Spinal cord (tissue), 10 donors: Measurements from ENCODE around the gene UPK3A. TPM values are rescaled to one million over a fixed set of nuclear protein-coding genes. Genes with fewer than 3 reads are reported as not detected.

Experiments used
- DNase-seq, 6 donors: peaks; one replicate each; pipeline versions ENCODE4 v3.0.0 to v3.0.0-alpha.2; 2013 to 2015; ENCODE audit warnings: low spot score in 6 of 6, low read depth in 4 of 6
- H3K27ac ChIP-seq: one replicate; pipeline ENCODE4 v1.5.1; 2013; ENCODE audit warnings: low read depth, low read length, control low read depth
- H3K27me3 ChIP-seq: one replicate; pipeline ENCODE4 v1.6.1; 2013; ENCODE audit warnings: low read length; ENCODE audit not compliant: control insufficient read depth, insufficient read depth
- H3K36me3 ChIP-seq: one replicate; pipeline ENCODE4 v1.6.1; 2013; ENCODE audit warnings: low read length; ENCODE audit not compliant: control insufficient read depth, insufficient read depth
- H3K4me1 ChIP-seq: one replicate; pipeline ENCODE4 v1.6.1; 2013; ENCODE audit warnings: low read length; ENCODE audit not compliant: control insufficient read depth, insufficient read depth
- H3K4me3 ChIP-seq: one replicate; pipeline ENCODE4 v1.5.1; 2013; ENCODE audit warnings: low read depth, low read length, control low read depth
- H3K9me3 ChIP-seq: one replicate; pipeline ENCODE4 v1.6.1; 2013; ENCODE audit warnings: low read length; ENCODE audit not compliant: control insufficient read depth, insufficient read depth
- WGBS: methylation state at CpG from one replicate; pipeline ENCODE4 v1.1.5; 2013; ENCODE audit warnings: missing lambda C conversion rate; ENCODE audit not compliant: insufficient coverage; 5-methylcytosine and 5-hydroxymethylcytosine counted together
- polyA plus RNA-seq, 2 donors: library from polyadenylated mRNA; unstranded; fragments of 120-200 nt; gene quantifications; one replicate each; pipeline ENCODE4 v1.2.1, GENCODE V29; 2013; ENCODE audit not compliant: insufficient read length in 2 of 2
- total RNA-seq, 2 donors: library from RNA; depleted of rRNA in 1 of 2; stranded (reverse); fragments of 120-200 nt in 1 of 2; fragments of >200 nt in 1 of 2; gene quantifications; one replicate each; pipeline versions ENCODE4 v1.2.3 to v1.2.4, GENCODE V29; 2013 to 2014
- donor health status: healthy.

Gene UPK3A
- total and polyA plus RNA-seq, 4 donors: 0.28 to 0.42 TPM; not detected in 2

DNA sequence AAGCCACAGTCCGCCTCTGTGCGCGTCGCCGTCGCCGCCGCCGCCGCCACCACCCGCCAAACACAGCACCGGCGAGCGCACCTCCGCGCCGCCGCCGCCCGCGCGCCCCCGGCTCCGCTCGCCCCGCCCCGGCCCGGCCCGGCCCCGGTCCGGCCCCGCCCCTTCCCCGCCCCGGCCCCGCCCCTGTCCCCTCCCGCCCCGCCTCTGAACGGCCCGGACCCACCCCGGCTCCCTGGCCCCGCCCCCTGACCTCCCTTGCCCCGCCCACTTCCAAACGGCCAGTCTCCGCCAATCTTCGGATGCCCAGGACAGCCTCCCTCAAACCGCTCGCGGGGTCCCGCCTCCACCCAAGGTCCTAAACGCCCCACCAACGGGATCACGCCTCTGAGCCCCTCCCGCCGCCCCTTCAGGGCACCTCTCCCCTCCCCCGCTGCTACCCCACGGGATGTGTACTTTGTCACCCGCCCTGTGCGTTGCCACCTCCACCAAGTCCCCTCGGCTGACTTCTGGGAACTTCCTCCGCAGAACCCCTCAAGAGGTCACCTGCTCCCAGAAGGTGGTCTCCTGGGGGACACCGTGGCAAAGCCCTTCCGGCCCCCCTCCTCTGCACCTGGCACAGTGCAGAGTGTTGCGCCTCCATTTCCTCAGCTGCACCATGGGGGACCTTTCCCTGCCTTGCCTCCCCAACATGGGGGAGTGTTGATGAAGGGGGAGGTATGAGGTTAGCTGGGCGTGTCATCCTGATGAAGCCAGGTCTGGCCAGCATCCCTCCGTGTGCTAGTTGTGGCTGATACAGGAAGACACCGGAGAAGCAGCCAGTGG is 43.7 kb upstream of the UPK3A start, which contains the start of gene KIAA0930:
Gene KIAA0930, minus strand, starts transcription at position 85 of the 822 bp plus-strand sequence. CDS start 191 bp downstream, outside the sequence.
- 1% methylated on average over 33 of the region's 66 CpGs for WGBS
- H3K27ac ChIP-seq: peak within 1 kb of the TSS; percentile 40
- H3K4me1 ChIP-seq: peaks cover 56% of the 10 kb centered on the region
- peak in 3 of 6 donors; percentile 61 to 88 (median 81) for DNase-seq
- H3K9me3 ChIP-seq: no peaks in the 10 kb centered on the region
- peaks cover 23% of the 10 kb centered on the region for H3K36me3 ChIP-seq
- H3K4me3 ChIP-seq: peak within 1 kb of the TSS; percentile 68
- no peaks in the 10 kb centered on the region for H3K27me3 ChIP-seq

DNA sequence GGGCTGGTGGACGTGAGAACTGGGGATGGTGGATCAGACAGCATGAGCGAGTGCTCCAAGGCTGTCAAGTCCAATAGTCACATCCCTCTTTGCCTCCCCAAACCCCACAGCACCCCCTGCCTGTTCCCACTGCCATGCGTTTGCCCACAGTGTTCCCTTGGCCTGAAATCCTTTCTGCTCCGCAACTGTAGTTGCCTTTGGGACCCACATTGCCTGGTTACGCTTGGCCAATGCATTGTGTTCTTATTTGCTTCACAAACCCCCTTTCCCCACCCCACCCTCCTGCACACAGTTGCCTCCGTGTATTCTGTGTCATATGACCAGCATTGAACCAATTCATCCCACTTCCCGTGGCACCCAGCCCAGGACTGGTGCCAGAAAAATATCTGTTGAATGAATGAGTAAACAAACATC is 42.0 kb upstream of the UPK3A start:
- Histone ChIP-seq H3K4me1 (peaks cover 39% of the 10 kb centered on the region), H3K27ac (no peak overlapping the region), H3K36me3 (peaks cover 12% of the 10 kb centered on the region), H3K9me3 (no peaks in the 10 kb centered on the region), H3K4me3 (no peak overlapping the region), H3K27me3 (no peaks in the 10 kb centered on the region)
- 58% methylated on average over 4 of the region's 7 CpGs for WGBS
- DNase-seq: no peak

DNA sequence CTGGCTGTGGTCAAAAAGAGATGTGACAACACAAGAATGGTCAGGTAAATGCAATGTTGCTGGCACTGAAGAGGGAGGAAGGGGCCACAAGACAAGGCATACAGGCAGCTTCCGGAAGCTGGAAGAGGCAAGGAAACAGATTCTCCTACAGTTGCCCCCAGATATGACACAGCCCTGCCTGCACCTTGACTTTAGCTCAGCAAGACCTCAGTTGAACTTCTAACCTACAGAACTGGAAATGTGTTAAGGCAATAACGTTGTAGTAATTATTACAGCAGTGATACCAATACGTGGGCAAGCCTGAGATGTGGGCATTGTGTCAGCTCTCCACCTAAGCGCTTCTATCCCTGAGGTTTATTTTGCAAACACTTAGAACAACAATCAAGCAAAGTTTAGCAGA is 39.8 kb upstream of the UPK3A start:
- WGBS: 90% methylated on average over 2 of the region's 4 CpGs
- Histone ChIP-seq H3K27me3 (no peaks in the 10 kb centered on the region), H3K36me3 (no peaks in the 10 kb centered on the region), H3K4me3 (no peak overlapping the region), H3K27ac (no peak overlapping the region), H3K9me3 (no peaks in the 10 kb centered on the region), H3K4me1 (peaks cover 19% of the 10 kb centered on the region)
- DNase-seq: no peak

DNA sequence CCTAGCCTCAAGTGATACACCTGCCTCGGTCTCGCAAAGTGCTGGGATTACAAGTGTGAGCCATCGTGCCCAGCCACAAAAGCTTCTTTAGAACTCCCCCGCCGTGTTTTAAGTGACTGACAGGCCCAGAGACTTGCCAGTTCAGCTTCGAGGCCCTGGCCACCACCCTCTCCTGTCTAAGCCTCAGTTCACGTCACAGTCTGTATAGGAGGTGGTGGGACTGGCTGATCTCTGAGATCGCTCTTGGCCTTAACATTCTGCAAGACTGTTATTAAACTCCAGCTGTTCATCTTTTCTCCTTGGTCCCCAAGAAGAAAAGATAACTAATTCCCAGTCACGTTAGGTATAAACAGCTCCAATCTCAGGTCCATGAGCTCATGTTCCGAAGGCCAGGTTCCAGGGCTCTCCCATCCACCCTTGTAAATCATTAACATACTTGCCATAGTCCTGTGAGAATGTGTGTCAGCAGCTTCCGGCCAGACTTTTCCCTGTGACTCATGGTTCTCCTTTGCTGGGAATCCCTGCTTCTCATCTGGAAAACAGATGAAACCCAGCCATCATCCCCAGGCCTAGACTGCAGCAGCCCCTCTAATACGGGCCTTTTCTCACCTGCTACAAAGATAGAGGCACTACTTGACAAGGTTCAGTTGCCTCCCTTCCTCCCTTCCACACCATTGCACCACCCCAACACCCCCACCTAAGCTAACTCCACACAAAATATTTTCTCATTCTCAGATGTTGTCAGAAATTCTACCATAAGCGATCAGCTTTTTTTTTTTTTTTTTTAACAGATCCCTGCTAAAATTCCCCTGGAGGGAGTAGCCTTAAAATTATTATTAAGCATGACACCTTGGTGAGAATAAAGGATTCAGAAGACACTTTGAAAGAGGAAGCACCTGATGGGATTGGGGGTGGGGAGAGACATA is 38.4 kb upstream of the UPK3A start:
- H3K36me3 ChIP-seq: no peaks in the 10 kb centered on the region
- DNase-seq: no peak
- H3K9me3 ChIP-seq: no peaks in the 10 kb centered on the region
- H3K27ac ChIP-seq: no peak overlapping the region
- H3K4me3 ChIP-seq: no peak overlapping the region
- H3K27me3 ChIP-seq: no peaks in the 10 kb centered on the region
- 76% methylated on average over 6 of the region's 13 CpGs for WGBS
- peaks cover 10% of the 10 kb centered on the region for H3K4me1 ChIP-seq

DNA sequence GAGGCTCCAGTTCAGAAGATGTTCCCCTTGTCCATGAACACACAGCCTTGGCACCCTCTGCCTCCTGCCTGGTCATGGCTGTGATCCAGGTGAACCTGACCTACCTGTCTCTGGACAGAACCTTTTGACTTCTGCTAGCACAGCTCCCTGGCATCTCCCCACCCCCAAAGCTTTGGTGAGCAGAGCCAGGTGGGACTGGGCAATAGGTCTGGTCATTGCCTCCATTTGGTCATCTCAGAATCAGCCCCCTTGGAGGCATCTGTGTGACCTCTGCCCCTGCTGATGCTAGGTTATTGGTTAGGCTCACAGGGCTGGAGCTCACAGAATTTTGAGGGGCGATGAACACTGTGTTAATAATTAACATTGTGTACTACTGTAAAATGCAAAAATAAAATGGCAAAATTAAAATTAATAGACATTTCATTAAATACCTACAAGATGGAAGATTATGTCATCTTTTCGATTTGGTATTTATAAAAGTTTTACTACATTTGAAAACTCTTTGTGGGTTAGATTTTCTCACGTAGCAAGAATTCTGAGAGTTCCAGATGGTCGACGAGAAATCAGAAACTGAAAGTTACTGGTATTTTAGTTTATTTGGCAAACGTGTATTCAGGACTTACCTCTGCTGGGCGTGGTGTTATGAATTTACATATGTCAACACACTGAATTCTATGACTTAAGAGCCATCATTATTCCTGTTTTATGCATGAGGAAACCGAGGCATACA is 35.8 kb upstream of the UPK3A start:
- no peaks in the 10 kb centered on the region for H3K4me1 ChIP-seq
- no peaks in the 10 kb centered on the region for H3K9me3 ChIP-seq
- 60% methylated on average over 1 of the region's 8 CpGs for WGBS
- H3K27ac ChIP-seq: no peak overlapping the region
- no peak overlapping the region for H3K4me3 ChIP-seq
- no peaks in the 10 kb centered on the region for H3K27me3 ChIP-seq
- H3K36me3 ChIP-seq: no peaks in the 10 kb centered on the region
- no peak for DNase-seq

DNA sequence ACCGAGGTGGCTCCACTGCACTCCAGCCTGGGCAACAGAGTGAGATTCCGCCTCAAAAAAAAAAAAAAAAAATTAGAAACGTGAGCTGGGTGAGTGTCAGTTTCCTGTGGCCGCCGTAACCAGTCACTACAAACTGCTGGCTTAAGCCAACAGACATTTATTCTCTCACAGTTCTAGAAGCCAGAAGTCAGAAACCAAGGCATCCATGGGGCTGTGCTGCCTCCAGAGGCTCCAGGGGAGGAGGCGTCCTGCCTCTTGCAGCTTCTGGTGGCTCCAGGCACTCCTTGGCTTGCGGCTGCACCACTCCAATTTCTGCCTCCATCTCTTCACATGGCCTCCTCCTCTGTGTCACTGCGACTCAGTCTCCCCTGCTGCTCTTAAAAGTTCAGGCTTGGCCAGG is 32.9 kb upstream of the UPK3A start:
- Histone ChIP-seq H3K4me3 (no peak overlapping the region), H3K4me1 (no peaks in the 10 kb centered on the region), H3K27ac (no peak overlapping the region), H3K9me3 (no peaks in the 10 kb centered on the region), H3K36me3 (no peaks in the 10 kb centered on the region), H3K27me3 (no peaks in the 10 kb centered on the region)
- 100% methylated on average over 5 of the region's 8 CpGs for WGBS
- no peak for DNase-seq

DNA sequence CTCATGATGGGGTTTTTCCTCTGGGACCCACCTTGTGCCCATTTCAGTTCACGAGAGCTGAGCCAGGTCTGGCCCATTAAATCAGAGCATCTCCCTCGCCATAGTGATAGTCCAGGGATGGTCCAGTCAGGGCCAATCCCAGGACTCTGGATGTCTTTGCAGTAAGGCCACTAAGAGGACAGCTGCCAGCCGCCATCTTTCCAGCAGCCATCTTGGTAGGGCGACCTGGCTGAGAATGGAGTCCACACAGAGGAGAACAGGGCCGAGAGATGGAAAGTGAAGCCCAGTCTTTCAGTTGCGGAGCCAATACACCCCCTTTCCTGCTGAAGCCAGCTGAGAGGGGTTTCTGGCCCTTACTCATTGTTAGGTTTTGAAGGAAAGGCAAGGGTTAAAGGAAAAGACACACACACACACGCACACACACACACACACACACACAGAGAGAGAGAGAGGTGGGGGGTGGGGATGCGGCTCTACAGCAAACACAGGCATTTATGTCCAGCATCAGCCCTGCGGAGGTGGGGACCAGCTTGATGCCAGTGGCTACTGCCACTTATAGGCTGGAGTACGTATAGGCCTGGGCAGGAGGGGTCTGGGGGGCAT is 31.6 kb upstream of the UPK3A start:
- no peaks in the 10 kb centered on the region for H3K36me3 ChIP-seq
- no peaks in the 10 kb centered on the region for H3K27me3 ChIP-seq
- 87% methylated on average over 5 of the region's 10 CpGs for WGBS
- DNase-seq: no peak
- no peak overlapping the region for H3K27ac ChIP-seq
- H3K4me1 ChIP-seq: no peaks in the 10 kb centered on the region
- no peak overlapping the region for H3K4me3 ChIP-seq
- H3K9me3 ChIP-seq: no peaks in the 10 kb centered on the region

DNA sequence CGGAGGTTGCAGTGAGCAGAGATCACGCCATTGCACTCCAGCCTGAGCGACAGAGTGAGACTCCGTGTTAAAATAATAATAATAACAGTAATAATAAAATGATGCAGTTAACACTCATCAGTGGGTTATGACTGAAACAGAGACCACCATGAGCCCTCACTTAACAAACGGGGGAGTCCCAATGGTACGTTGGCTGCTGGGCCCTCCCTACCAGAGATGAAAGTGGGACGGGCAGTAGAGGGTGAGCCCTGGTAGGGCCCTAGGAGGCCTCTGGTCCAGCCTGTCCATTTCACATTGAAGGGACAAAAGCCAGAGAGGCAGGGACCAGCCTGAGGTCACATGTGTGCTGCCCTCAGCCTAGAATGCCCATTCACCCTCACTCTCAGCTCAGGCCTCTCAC is 30.4 kb upstream of the UPK3A start:
- Histone ChIP-seq H3K4me1 (no peaks in the 10 kb centered on the region), H3K9me3 (no peaks in the 10 kb centered on the region), H3K36me3 (no peaks in the 10 kb centered on the region), H3K27ac (no peak overlapping the region), H3K27me3 (no peaks in the 10 kb centered on the region), H3K4me3 (no peak overlapping the region)
- no peak for DNase-seq
- 93% methylated on average over 2 of the region's 7 CpGs for WGBS

DNA sequence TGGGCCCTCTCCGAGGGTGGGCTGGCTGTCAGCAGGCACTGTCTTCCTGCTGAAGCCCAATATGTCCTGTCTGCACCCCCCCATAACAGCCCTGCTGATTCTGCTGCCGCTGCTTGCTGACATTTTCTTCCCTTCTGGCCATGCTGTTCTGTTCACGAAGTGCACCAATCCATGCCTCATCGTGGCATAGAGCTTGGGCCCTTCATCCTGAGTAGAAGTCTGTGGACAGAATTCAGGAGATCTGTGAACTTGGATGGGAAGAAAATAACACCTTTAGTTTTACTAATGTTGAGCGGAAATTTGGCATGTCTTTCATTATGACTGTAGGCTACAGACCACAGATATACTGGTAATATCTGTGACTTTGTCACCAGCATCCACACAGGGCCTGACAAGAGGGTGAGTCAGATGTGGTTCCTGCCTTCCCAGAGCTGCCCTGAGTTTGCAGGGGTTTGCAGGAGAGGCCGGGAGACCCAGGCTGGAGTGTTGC is 29.9 kb upstream of the UPK3A start:
- Histone ChIP-seq H3K4me3 (no peak overlapping the region), H3K27ac (no peak overlapping the region), H3K27me3 (no peaks in the 10 kb centered on the region), H3K9me3 (no peaks in the 10 kb centered on the region), H3K36me3 (no peaks in the 10 kb centered on the region), H3K4me1 (no peaks in the 10 kb centered on the region)
- DNase-seq: no peak
- WGBS: 74% methylated on average over 4 of the region's 6 CpGs
